Endometrial microvascular endothelial cells (primary cell): ENCODE results near the gene BACH2. TPM values are rescaled to one million over a fixed set of nuclear protein-coding genes. Genes with fewer than 3 reads are reported as not detected.
"Not testable (repeated sequence)": the region's sequence is repeated elsewhere in the genome, so short reads cannot be mapped to it uniquely, and the experiment has no call there.

Source experiments
- in situ Hi-C: cut with HindIII; loops from 2 replicates; pipeline ENCODE4 v1.10.0; 2017; ENCODE audit warnings: low sequenced_read_pairs, low pct_unique_long_range_greater_than_20kb; ENCODE audit errors: inconsistent ontology term
- total RNA-seq: library from RNA; depleted of rRNA; stranded (reverse); fragments of >200 nt; gene quantifications from one replicate; pipeline ENCODE4 v1.2.3, GENCODE V29; 2015; ENCODE audit errors: inconsistent ontology term

Gene BACH2
- total RNA-seq, 1 donor from 2014 or later, result 1.6 TPM

- in situ Hi-C loops, result no loop called here
Observed at GRCh38 chr6:89930789-89931188, 365.9 kb downstream of the BACH2 start.

GRCh38 chr6:89928604-89929003, 368.0 kb downstream of the BACH2 start:
- in situ Hi-C loops, result no loop called here

GRCh38 chr6:89927791-89928550, 368.7 kb downstream of the BACH2 start:
- in situ Hi-C loops, result no loop called here

GRCh38 chr6:89927264-89927663, 369.4 kb downstream of the BACH2 start:
- in situ Hi-C loops, result no loop called here

- in situ Hi-C loops, result no loop called here
Observed at GRCh38 chr6:89925826-89926225, 370.8 kb downstream of the BACH2 start.

GRCh38 chr6:89924231-89924630, 372.4 kb downstream of the BACH2 start:
- in situ Hi-C loops, result no loop called here

- in situ Hi-C loops, result no loop called here
Observed at GRCh38 chr6:89921691-89922090, 375.0 kb downstream of the BACH2 start.

- in situ Hi-C loops, result no loop called here
Observed at GRCh38 chr6:89921197-89921596, 375.4 kb downstream of the BACH2 start.

- in situ Hi-C loops, result no loop called here
Observed at GRCh38 chr6:89917801-89918366, 378.8 kb downstream of the BACH2 start.

GRCh38 chr6:89917216-89917615, 379.4 kb downstream of the BACH2 start:
- in situ Hi-C loops, result no loop called here

GRCh38 chr6:89916136-89916920, 380.3 kb downstream of the BACH2 start:
- in situ Hi-C loops, result no loop called here

- in situ Hi-C loops, result no loop called here
Observed at GRCh38 chr6:89910902-89911240, 385.8 kb downstream of the BACH2 start.

GRCh38 chr6:89910001-89910901, 386.4 kb downstream of the BACH2 start:
- in situ Hi-C loops, result not testable (repeated sequence)

GRCh38 chr6:89895276-89895874, 401.3 kb downstream of the BACH2 start:
- in situ Hi-C loops, result no loop called here

- in situ Hi-C loops, result no loop called here
Observed at GRCh38 chr6:89894169-89894568, 402.5 kb downstream of the BACH2 start, which contains the start of gene GJA10. Gene GJA10, plus strand, starts transcription at chr6:89894469. Its CDS starts 0 bp downstream, at chr6:89894469.

GRCh38 chr6:89892577-89892976, 404.1 kb downstream of the BACH2 start:
- in situ Hi-C loops, result not testable (repeated sequence)

GRCh38 chr6:89890845-89891528, 405.7 kb downstream of the BACH2 start:
- in situ Hi-C loops, result not testable (repeated sequence)

- in situ Hi-C loops, result no loop called here
Observed at GRCh38 chr6:89888871-89889270, 407.8 kb downstream of the BACH2 start.
